ENCODE results near the gene LMX1B. TPM values are rescaled to one million over a fixed set of nuclear protein-coding genes. Genes with fewer than 3 reads are reported as not detected.

LMX1B gene
- total and polyA plus RNA-seq, 2 of the 4 experiments (the other 2 are of a cell fraction) = not detected

GRCh38 chr9:126694206-126695081 lies 80.7 kb downstream of the LMX1B start:
- H3K4me1 ChIP-seq (ENCODE audit: control insufficient read depth, insufficient read depth, low read length) = no peaks in the 10 kb centered on the region
- TF ChIP-seq NFE2L2 (IDR thresholded peaks at IDR 0.05; ENCODE audit: low read depth, low read length) (no peak), RCOR1 (IDR thresholded peaks at IDR 0.05; ENCODE audit: insufficient replicate concordance, low read length) (no peak), POLR2A (IDR thresholded peaks at IDR 0.05; ENCODE audit: low read depth, low read length) (no peak), FOS (IDR thresholded peaks at IDR 0.05; ENCODE audit: low read depth, low read length) (no peak), ELK1 (IDR thresholded peaks at IDR 0.05; ENCODE audit: borderline replicate concordance, low read depth, low read length) (no peak), MAZ (IDR thresholded peaks at IDR 0.05; ENCODE audit: borderline replicate concordance, low read depth, low read length) (no peak), CEBPB (IDR thresholded peaks at IDR 0.05; ENCODE audit: low read depth, low read length) (no peak), CHD1 (IDR thresholded peaks at IDR 0.05; ENCODE audit: low read depth, low read length) (no peak), BHLHE40 (IDR thresholded peaks at IDR 0.05; ENCODE audit: low read depth, low read length) (no peak), RAD21 (IDR thresholded peaks at IDR 0.05; ENCODE audit: low read length) (no peak), SMC3 (IDR thresholded peaks at IDR 0.05; ENCODE audit: low read depth, low read length) (no peak)
- TF ChIP-seq, protein P1, sequence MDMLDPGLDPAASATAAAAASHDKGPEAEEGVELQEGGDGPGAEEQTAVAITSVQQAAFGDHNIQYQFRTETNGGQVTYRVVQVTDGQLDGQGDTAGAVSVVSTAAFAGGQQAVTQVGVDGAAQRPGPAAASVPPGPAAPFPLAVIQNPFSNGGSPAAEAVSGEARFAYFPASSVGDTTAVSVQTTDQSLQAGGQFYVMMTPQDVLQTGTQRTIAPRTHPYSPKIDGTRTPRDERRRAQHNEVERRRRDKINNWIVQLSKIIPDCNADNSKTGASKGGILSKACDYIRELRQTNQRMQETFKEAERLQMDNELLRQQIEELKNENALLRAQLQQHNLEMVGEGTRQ (IDR thresholded peaks at IDR 0.05; ENCODE audit: low read depth, low read length) = no peak
- no peak for DNase-seq
- H3K9me1 ChIP-seq (ENCODE audit: insufficient read depth, low read length) = no peaks in the 10 kb centered on the region
- no peaks in the 10 kb centered on the region for H3K9me3 ChIP-seq (ENCODE audit: control insufficient read depth, insufficient read depth, low read length)
- H4K8ac ChIP-seq (ENCODE audit: low read depth in 2 of 2, low read length in 2 of 2) = no peak overlapping the region
- no peak overlapping the region for H3K27ac ChIP-seq (ENCODE audit: insufficient read depth, low read length)
- no peak overlapping the region for H4K91ac ChIP-seq (ENCODE audit: insufficient read depth, low read depth, low read length)
- no peak overlapping the region for H3K18ac ChIP-seq (ENCODE audit: low read depth, low read length)
- no peak overlapping the region for H3K9ac ChIP-seq (ENCODE audit: low read depth, low read length)
- peak overlapping the region; percentile 55 for H2AK9ac ChIP-seq (replicated peaks; ENCODE audit: low read depth, low read length, poor library complexity)
- H3K4me3 ChIP-seq (ENCODE audit: insufficient read depth, low read depth, low read length) = no peak overlapping the region
- H3K56ac ChIP-seq (ENCODE audit: extremely low read depth, insufficient read depth, low read length) = no peak overlapping the region
- no peaks in the 10 kb centered on the region for H3K79me1 ChIP-seq (ENCODE audit: low read depth in 1 of 2, low read length in 2 of 2)
- no peak overlapping the region for H2BK5ac ChIP-seq (ENCODE audit: low read depth, low read length, poor library complexity, severe bottlenecking)
- H2BK120ac ChIP-seq (ENCODE audit: low read depth, low read length) = no peak overlapping the region
- no peak overlapping the region for H2BK20ac ChIP-seq (ENCODE audit: low read depth, low read length)
- CTCF ChIA-PET = interaction anchor here (0.9 kb wide), 1 partner anchor 12 kb away, joined by 4 read pairs; no protein-coding TSS in a partner anchor
- POLR2A ChIA-PET (ENCODE audit: unreplicated experiment) = no interaction called here
- intact Hi-C loops (cut with micrococcal nuclease) (no loop called here), dilution Hi-C loops (cut with HindIII; ENCODE audit: low sequenced_read_pairs, unreplicated experiment) (no loop called here), in situ Hi-C loops (cut with MboI; ENCODE audit: low sequenced_read_pairs) (no loop called here)
- H3K23ac ChIP-seq (ENCODE audit: low read depth, low read length) = no peak overlapping the region
- H4K5ac ChIP-seq (ENCODE audit: low read depth, low read length) = no peak overlapping the region
- H2AFZ ChIP-seq (replicated peaks; ENCODE audit: low read length, poor library complexity) = no peak overlapping the region
- no peak overlapping the region for H3K4me2 ChIP-seq (ENCODE audit: low read depth, low read length)
- no peak for ATAC-seq (ENCODE audit: low read depth)
- BruUV-seq (replicated peaks) = no TSS peak
- H3K36me3 ChIP-seq (ENCODE audit: control insufficient read depth, insufficient read depth, low read length) = no peaks in the 10 kb centered on the region
- 67% methylated on average over 2 of the region's 11 CpGs; no CpG with 5 or more reads in 1 of the 2 experiments for WGBS, 2 experiments (ENCODE audit: extremely low coverage in 2 of 2, insufficient read length in 1 of 2)
- no peak overlapping the region for H3K14ac ChIP-seq (replicated peaks; ENCODE audit: low read depth, low read length)
- H4K20me1 ChIP-seq (ENCODE audit: insufficient read depth, low read length) = no peaks in the 10 kb centered on the region; the same call in 1 of the 2 replicates
- H2AK5ac ChIP-seq (ENCODE audit: low read depth, low read length) = no peak overlapping the region
- H2BK15ac ChIP-seq (ENCODE audit: low read depth, low read length) = no peak overlapping the region
- H3K27me3 ChIP-seq (ENCODE audit: control insufficient read depth, insufficient read depth, low read length) = peaks cover 32% of the 10 kb centered on the region; the same call in 1 of the 2 replicates
- no peak overlapping the region for H3K4ac ChIP-seq (ENCODE audit: low read depth, low read length)

Data from IMR-90 (cell line).